Bronchus fibroblast of lung (primary cell): ENCODE data around the gene SLC6A7. TPM values are rescaled to one million over a fixed set of nuclear protein-coding genes. Genes with fewer than 3 reads are reported as not detected.

Experiments
- total RNA-seq: library from RNA; depleted of rRNA; stranded (reverse); fragments of >200 nt; gene quantifications from 2 replicates; pipeline ENCODE4 v1.2.3, GENCODE V29; 2015

SLC6A7 gene
- total RNA-seq: not detected in 2 replicates

DNA sequence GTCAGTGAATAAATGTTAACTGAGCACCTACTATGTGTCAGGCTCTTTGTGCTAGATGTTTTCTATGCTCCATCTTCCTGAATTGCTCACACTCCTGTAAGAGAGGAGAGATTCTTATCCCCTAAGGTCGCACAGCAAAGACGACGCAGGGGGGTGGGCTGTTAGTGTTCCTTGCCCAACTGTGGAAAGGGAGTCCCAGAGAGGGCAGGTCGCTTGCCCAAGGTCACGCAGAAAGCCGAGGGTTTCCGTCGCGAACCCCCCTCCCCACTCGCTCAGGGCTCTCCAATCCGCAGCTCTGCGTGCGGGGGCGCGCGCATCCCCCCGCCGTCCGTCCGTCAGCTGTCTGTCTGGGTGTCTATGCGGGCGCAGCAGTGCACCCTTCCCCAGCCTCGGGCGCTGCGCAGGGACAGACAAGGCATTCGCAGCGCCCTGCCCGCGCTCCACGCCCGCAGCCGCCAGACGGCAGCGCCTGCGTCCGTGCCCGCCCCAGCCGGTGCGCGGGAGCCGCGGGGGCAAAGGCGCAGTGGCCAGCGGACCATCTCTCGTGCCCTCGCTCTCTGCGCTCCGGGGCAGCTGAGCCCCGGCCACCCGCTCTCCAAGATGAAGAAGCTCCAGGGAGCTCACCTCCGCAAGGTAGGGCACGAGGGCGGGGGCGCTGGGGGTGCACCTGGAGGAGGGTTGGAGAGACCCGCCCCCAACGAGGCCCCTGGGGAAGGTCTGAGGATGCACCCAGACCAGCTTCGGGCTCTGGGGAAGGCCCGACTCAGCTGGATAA, at the start of gene SLC6A7:
Gene SLC6A7, plus strand, starts transcription at position 335 of the 775 bp plus-strand sequence. Its CDS starts 266 bp downstream, at position 601.

DNA sequence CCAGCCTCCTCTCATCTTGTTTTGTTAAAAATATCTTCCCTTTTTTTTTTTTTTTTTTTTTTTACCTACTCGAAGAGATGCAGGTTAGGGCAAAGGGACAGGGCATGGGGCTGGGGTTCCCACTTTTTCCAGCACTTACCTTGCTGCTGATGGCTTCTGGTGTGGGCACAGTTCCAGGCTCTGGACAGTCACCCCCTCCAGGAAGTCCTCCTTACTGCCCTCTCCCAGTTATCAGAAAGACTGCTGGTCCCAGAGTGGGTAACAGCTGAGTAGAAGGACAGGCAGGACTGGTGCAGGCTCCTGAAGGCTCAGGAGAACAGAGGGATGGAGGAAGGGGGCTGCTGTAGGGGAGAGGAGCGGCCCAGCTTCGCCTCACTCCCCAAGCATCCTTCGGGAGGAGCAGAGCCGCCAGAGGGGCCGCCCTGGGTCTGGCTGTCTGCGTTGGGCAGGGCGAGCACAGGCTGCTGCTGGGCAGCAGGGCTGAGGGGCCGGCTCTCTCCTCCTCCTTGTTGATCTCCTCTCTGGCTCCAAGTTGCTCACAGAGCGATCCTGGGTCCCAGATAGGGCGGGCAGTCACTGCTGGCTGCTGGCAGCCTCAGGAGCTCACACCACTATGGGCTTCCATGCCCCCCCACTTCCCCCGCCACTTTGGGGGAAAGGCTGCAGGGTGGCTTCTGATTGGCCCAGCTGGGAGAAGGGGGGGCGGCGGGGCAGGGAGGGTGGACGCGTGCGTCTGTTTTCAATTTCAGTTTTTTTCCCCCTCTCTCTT, 34.4 kb upstream of the SLC6A7 start, which contains the start of gene PDGFRB:
Gene PDGFRB, minus strand, starts transcription at position 588 of the 769 bp plus-strand sequence. CDS start 18,798 bp downstream, outside the sequence.

GRCh38 chr5:150166650-150167511, 23.0 kb upstream of the SLC6A7 start, which contains the start of gene CDX1:
Gene CDX1 (plus strand): TSS chr5:150166778. CDS start chr5:150166877, 99 bp downstream.

Other genes starting within 250 kb of the SLC6A7 start
- gene PDE6A, start 245.3 kb upstream of the SLC6A7 start, total RNA-seq: not detected in 2 replicates
- gene SLC26A2, start 229.3 kb upstream of the SLC6A7 start, total RNA-seq: 6.4 and 7.1 TPM in 2 replicates
- gene TIGD6, start 189.4 kb upstream of the SLC6A7 start, total RNA-seq: 2.9 and 3.0 TPM in 2 replicates
- gene HMGXB3, start 189.3 kb upstream of the SLC6A7 start, total RNA-seq: 29.1 and 29.3 TPM in 2 replicates
- 0.89 TPM in 1 of 2 replicates, not detected in the other for gene CSF1R, start 103.5 kb upstream of the SLC6A7 start, total RNA-seq
- 84.2 and 84.7 TPM in 2 replicates for gene PDGFRB, start 34.2 kb upstream of the SLC6A7 start, total RNA-seq
- not detected in 2 replicates for gene CDX1, start 23.3 kb upstream of the SLC6A7 start, total RNA-seq
- 0.45 TPM in 1 of 2 replicates, not detected in the other for gene CAMK2A, start 99.7 kb downstream of the SLC6A7 start, total RNA-seq
- 11.8 and 13.4 TPM in 2 replicates for gene ARSI, start 112.8 kb downstream of the SLC6A7 start, total RNA-seq
- gene TCOF1, start 167.6 kb downstream of the SLC6A7 start, total RNA-seq: 37.2 and 42.4 TPM in 2 replicates
- 1.0 and 1.6 TPM in 2 replicates for gene CD74, start 222.8 kb downstream of the SLC6A7 start, total RNA-seq